Neural cell (in vitro differentiated cells): ENCODE measurements around the gene SLC6A7.

Experiments used
- TAF1 ChIP-seq: IDR thresholded peaks from 2 replicates; pipeline ENCODE4 v1.6.1; 2012; ENCODE audit warnings: low read depth
- TF ChIP-seq, protein P1 (sequence below): fragments of 450-650 bp; IDR thresholded peaks from 2 replicates; pipeline ENCODE4 v1.5.1; 2014; ENCODE audit warnings: antibody characterized with exemption, mild to moderate bottlenecking, moderate library complexity; ENCODE audit not compliant: poor library complexity, severe bottlenecking

DNA sequence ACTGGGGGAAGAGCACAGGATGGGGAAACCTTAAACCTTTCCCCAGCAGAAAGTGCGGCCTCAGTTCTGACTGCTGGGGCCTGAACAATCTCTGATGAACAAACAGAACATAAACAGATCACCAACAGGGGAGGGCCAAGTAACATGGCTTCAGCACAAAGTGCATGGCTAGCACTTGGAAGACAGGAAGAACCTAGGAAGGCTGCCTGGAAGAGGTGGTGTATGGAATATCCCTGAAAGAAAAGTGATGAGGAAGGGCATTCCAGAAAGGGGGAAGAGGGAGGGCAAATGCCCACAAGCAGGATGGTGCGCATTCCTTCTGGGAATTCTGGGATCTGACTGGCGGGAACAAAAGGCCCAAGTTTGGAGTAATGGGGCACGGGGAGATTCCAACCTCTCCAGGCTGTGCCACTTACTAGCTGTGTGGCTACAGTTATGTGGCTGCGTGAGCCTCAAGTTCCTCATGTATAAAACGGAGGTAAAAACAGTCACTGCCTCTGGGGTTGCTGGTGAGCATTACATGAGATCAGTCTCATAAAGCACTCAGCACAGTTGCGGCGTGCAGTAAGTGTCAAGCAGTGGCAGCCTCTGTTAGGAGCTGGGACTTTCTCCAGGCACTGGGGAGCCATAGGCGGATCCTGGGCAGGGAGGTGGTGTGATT, 35.8 kb upstream of the SLC6A7 start:
- TF ChIP-seq TAF1, result no peak
- TF ChIP-seq, protein P1, sequence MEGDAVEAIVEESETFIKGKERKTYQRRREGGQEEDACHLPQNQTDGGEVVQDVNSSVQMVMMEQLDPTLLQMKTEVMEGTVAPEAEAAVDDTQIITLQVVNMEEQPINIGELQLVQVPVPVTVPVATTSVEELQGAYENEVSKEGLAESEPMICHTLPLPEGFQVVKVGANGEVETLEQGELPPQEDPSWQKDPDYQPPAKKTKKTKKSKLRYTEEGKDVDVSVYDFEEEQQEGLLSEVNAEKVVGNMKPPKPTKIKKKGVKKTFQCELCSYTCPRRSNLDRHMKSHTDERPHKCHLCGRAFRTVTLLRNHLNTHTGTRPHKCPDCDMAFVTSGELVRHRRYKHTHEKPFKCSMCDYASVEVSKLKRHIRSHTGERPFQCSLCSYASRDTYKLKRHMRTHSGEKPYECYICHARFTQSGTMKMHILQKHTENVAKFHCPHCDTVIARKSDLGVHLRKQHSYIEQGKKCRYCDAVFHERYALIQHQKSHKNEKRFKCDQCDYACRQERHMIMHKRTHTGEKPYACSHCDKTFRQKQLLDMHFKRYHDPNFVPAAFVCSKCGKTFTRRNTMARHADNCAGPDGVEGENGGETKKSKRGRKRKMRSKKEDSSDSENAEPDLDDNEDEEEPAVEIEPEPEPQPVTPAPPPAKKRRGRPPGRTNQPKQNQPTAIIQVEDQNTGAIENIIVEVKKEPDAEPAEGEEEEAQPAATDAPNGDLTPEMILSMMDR, result peak; percentile 13
